ENCODE data around the gene PTBP3. TPM values are rescaled to one million over a fixed set of nuclear protein-coding genes. Genes with fewer than 3 reads are reported as not detected.

Gene PTBP3
- polyA plus RNA-seq, 1 of the 3 experiments (the other 2 are of a cell fraction): 6.1 TPM

- Histone ChIP-seq H3K9me2 (no peaks in the 10 kb centered on the region), H3K36me3 (replicated peaks in 1 of 2; ENCODE audit: control insufficient read depth in 1 of 2, insufficient read depth in 2 of 2, low read length in 1 of 2) (no peaks in the 10 kb centered on the region), H3K4me3 (ENCODE audit: low read depth in 2 of 2, low read length in 1 of 2) (no peak overlapping the region), H3K4me1 (ENCODE audit: control insufficient read depth in 1 of 2, insufficient read depth in 2 of 2, low read depth in 1 of 2, low read length in 1 of 2) (no peaks in the 10 kb centered on the region), H3K27me3 (ENCODE audit: insufficient read depth) (no peaks in the 10 kb centered on the region), H4K20me1 (ENCODE audit: insufficient read depth) (no peaks in the 10 kb centered on the region), H3K79me2 (ENCODE audit: insufficient read depth) (no peaks in the 10 kb centered on the region), H3F3A (replicated peaks; ENCODE audit: insufficient read depth) (peaks cover 4% of the 10 kb centered on the region), H3K9ac (no peak overlapping the region), H2AFZ (ENCODE audit: low read depth) (0 out of 2 replicates have a peak overlapping the region, but pooled peaks have one; percentile 69), H3K27ac (ENCODE audit: low read depth in 2 of 2, low read length in 1 of 2) (no peak overlapping the region), H3K4me2 (no peak overlapping the region), H3K9me3 (no peaks in the 10 kb centered on the region)
- DNase-seq: no peak
- CTCF ChIA-PET: interaction anchor here (0.7 kb wide), 1 partner anchor 41 kb away, joined by 3 read pairs; no protein-coding TSS in a partner anchor
- POLR2A ChIA-PET: interaction anchor here (0.6 kb wide), 1 partner anchor 16 kb away, joined by 3 read pairs; no protein-coding TSS in a partner anchor
- no peak for TF ChIP-seq EZH2phosphoT487 (IDR thresholded peaks at IDR 0.05; ENCODE audit: borderline replicate concordance, low read depth)
- TF ChIP-seq USF2 (IDR thresholded peaks at IDR 0.05; ENCODE audit: borderline replicate concordance, low read depth, low read length): no peak
- 89% methylated on average over 1 of the region's 1 CpG for WGBS (ENCODE audit: low lambda C conversion rate)
Observed at GRCh38 chr9:112354081-112354743, 20.8 kb upstream of the PTBP3 start.

- H3K27me3 ChIP-seq (ENCODE audit: insufficient read depth): no peaks in the 10 kb centered on the region
- H3K4me1 ChIP-seq (ENCODE audit: control insufficient read depth in 1 of 2, insufficient read depth in 2 of 2, low read depth in 1 of 2, low read length in 1 of 2): no peaks in the 10 kb centered on the region; a peak in 1 of 4 replicates
- WGBS (ENCODE audit: low lambda C conversion rate): 65% methylated on average over 3 of the region's 3 CpGs
- H3K27ac ChIP-seq (ENCODE audit: low read depth in 2 of 2, low read length in 1 of 2): no peak overlapping the region
- no peaks in the 10 kb centered on the region for H3K36me3 ChIP-seq (replicated peaks in 1 of 2; ENCODE audit: control insufficient read depth in 1 of 2, insufficient read depth in 2 of 2, low read length in 1 of 2)
- H3K79me2 ChIP-seq (ENCODE audit: insufficient read depth): no peaks in the 10 kb centered on the region
- no peak for DNase-seq
- ChIA-PET CTCF (interaction anchor here (4.6 kb wide), 1 partner anchor 9 kb away, joined by 20 read pairs; no protein-coding TSS in a partner anchor), POLR2A (no interaction called here)
- no peak overlapping the region for H2AFZ ChIP-seq (ENCODE audit: low read depth)
- no peak for TF ChIP-seq RFX5 (IDR thresholded peaks at IDR 0.05; ENCODE audit: low read length)
- no peak overlapping the region for H3K4me2 ChIP-seq
- no peak overlapping the region for H3K4me3 ChIP-seq (ENCODE audit: low read depth in 2 of 2, low read length in 1 of 2)
- no peak overlapping the region for H3K9ac ChIP-seq
- H3F3A ChIP-seq (replicated peaks; ENCODE audit: insufficient read depth): peaks cover 4% of the 10 kb centered on the region
- no peaks in the 10 kb centered on the region for H3K9me2 ChIP-seq
- H4K20me1 ChIP-seq (ENCODE audit: insufficient read depth): no peaks in the 10 kb centered on the region
- no peaks in the 10 kb centered on the region for H3K9me3 ChIP-seq
Observed at GRCh38 chr9:112352209-112352608, 18.8 kb upstream of the PTBP3 start.

- Histone ChIP-seq H3K4me2 (no peak overlapping the region), H3K4me3 (ENCODE audit: low read depth in 2 of 2, low read length in 1 of 2) (no peak overlapping the region), H3K9me2 (no peaks in the 10 kb centered on the region), H3F3A (replicated peaks; ENCODE audit: insufficient read depth) (peaks cover 4% of the 10 kb centered on the region), H3K9me3 (no peaks in the 10 kb centered on the region), H3K27me3 (ENCODE audit: insufficient read depth) (no peaks in the 10 kb centered on the region), H4K20me1 (ENCODE audit: insufficient read depth) (no peaks in the 10 kb centered on the region), H3K9ac (no peak overlapping the region), H3K36me3 (replicated peaks in 1 of 2; ENCODE audit: control insufficient read depth in 1 of 2, insufficient read depth in 2 of 2, low read length in 1 of 2) (no peaks in the 10 kb centered on the region), H3K4me1 (ENCODE audit: control insufficient read depth in 1 of 2, insufficient read depth in 2 of 2, low read depth in 1 of 2, low read length in 1 of 2) (no peaks in the 10 kb centered on the region; a peak in 1 of 4 replicates), H3K27ac (ENCODE audit: low read depth in 2 of 2, low read length in 1 of 2) (no peak overlapping the region), H2AFZ (ENCODE audit: low read depth) (no peak overlapping the region), H3K79me2 (ENCODE audit: insufficient read depth) (no peaks in the 10 kb centered on the region)
- WGBS (ENCODE audit: low lambda C conversion rate): 73% methylated on average over 3 of the region's 3 CpGs
- CTCF ChIA-PET: interaction anchor here (4.6 kb wide), 1 partner anchor 10 kb away, joined by 20 read pairs; no protein-coding TSS in a partner anchor
- TF ChIP-seq TCF12 (IDR thresholded peaks at IDR 0.05) (no peak), CHD2 (IDR thresholded peaks at IDR 0.05; ENCODE audit: low read length, partially characterized antibody) (no peak), GATA2 (CRISPR knock-in tag; IDR thresholded peaks at IDR 0.05) (no peak), EP300 (IDR thresholded peaks at IDR 0.05; ENCODE audit: borderline replicate concordance in 1 of 2, low read depth in 1 of 2, low read length in 1 of 2) (no peak), PBX3 (IDR thresholded peaks at IDR 0.05) (no peak), RFX5 (IDR thresholded peaks at IDR 0.05; ENCODE audit: low read length) (no peak), MAX (IDR thresholded peaks at IDR 0.05; ENCODE audit: low read depth) (no peak)
- DNase-seq: no peak
- POLR2A ChIA-PET: no interaction called here
Observed at GRCh38 chr9:112351184-112351583, 17.8 kb upstream of the PTBP3 start.
